ELR (cell line): ENCODE results near the gene ZCCHC24.

Experiments
- DNase-seq: peaks from one replicate; pipeline ENCODE4 v3.0.0-alpha.2; 2015; ENCODE audit warnings: low read depth

ZCCHC24 gene

GRCh38 chr10:79397575-79398303 is 47.7 kb downstream of the ZCCHC24 start:
- no peak for DNase-seq

- DNase-seq, result no peak
Measured at GRCh38 chr10:79397051-79397450, 48.4 kb downstream of the ZCCHC24 start.

- DNase-seq, result no peak
Measured at GRCh38 chr10:79396520-79396919, 48.9 kb downstream of the ZCCHC24 start.

- DNase-seq, result no peak
Measured at GRCh38 chr10:79394664-79395063, 50.8 kb downstream of the ZCCHC24 start.

- DNase-seq, result no peak
Measured at GRCh38 chr10:79393924-79394610, 51.4 kb downstream of the ZCCHC24 start.

GRCh38 chr10:79393221-79393923 is 52.1 kb downstream of the ZCCHC24 start:
- DNase-seq, result no peak

- DNase-seq, result no peak
Measured at GRCh38 chr10:79392506-79393176, 52.8 kb downstream of the ZCCHC24 start.

- DNase-seq, result no peak
Measured at GRCh38 chr10:79392020-79392398, 53.4 kb downstream of the ZCCHC24 start.

- no peak for DNase-seq
Measured at GRCh38 chr10:79391231-79392019, 54.0 kb downstream of the ZCCHC24 start.

- DNase-seq, result no peak
Measured at GRCh38 chr10:79390551-79391229, 54.7 kb downstream of the ZCCHC24 start.

GRCh38 chr10:79390057-79390456 is 55.4 kb downstream of the ZCCHC24 start:
- no peak for DNase-seq

GRCh38 chr10:79387974-79388850 is 57.2 kb downstream of the ZCCHC24 start:
- no peak for DNase-seq

- no peak for DNase-seq
Measured at GRCh38 chr10:79387466-79387973, 57.9 kb downstream of the ZCCHC24 start.

GRCh38 chr10:79386637-79387465 is 58.6 kb downstream of the ZCCHC24 start:
- DNase-seq, result no peak

GRCh38 chr10:79385804-79386531 is 59.5 kb downstream of the ZCCHC24 start:
- no peak for DNase-seq

- DNase-seq, result no peak
Measured at GRCh38 chr10:79385392-79385795, 60.0 kb downstream of the ZCCHC24 start.

GRCh38 chr10:79384773-79385391 is 60.5 kb downstream of the ZCCHC24 start:
- DNase-seq, result no peak
